Activated B cell treated with CpG ODN at 0.5 μM for 24 hours (primary cell): ENCODE data around the gene PAK1. TPM values are rescaled to one million over a fixed set of nuclear protein-coding genes. Genes with fewer than 3 reads are reported as not detected.

Experiments used
- ATAC-seq: fragments of 200-7000 bp; cut with Tn5 transposase; one replicate; pipeline ENCODE4 v1.10.0; 2021; ENCODE audit warnings: low read depth, mild to moderate bottlenecking, moderate library complexity
- CTCF ChIA-PET: fragments of 350-600 bp; sonication (Branson Sonifier 250); formaldehyde crosslinking; loops from one replicate; lab custom pipeline; 2021; ENCODE audit warnings: antibody characterized with exemption; lab: Charles Lee
- POLR2A ChIA-PET: fragments of 350-600 bp; sonication (Branson Sonifier 250); formaldehyde crosslinking; loops from one replicate; lab custom pipeline; 2021; ENCODE audit warnings: antibody characterized with exemption; lab: Charles Lee
- DNase-seq: peaks from one replicate; pipeline ENCODE4 v3.0.0; 2022
- H3K27ac Mint-ChIP-seq: one replicate; pipeline ENCODE4 v1.8.0; 2020; ENCODE audit warnings: mixed read lengths
- H3K27me3 Mint-ChIP-seq: one replicate; pipeline ENCODE4 v1.8.0; 2021; ENCODE audit warnings: mixed read lengths
- H3K36me3 Mint-ChIP-seq: one replicate; pipeline ENCODE4 v1.8.0; 2021; ENCODE audit warnings: low read depth, mixed read lengths
- H3K4me1 Mint-ChIP-seq: one replicate; pipeline ENCODE4 v1.8.0; 2021; ENCODE audit warnings: mixed read lengths
- H3K4me3 Mint-ChIP-seq: one replicate; pipeline ENCODE4 v1.8.0; 2020; ENCODE audit warnings: mild to moderate bottlenecking, mixed read lengths
- H3K9me3 Mint-ChIP-seq: one replicate; pipeline ENCODE4 v1.8.0; 2020; ENCODE audit warnings: mixed read lengths
- CTCF ChIP-seq: fragments of 200-600 bp; IDR thresholded peaks from one replicate; pipeline ENCODE4 v1.8.0; 2022; ENCODE audit warnings: antibody characterized with exemption, mild to moderate bottlenecking
- intact Hi-C: fragments of 100-400 bp; cut with micrococcal nuclease; formaldehyde crosslinking; loops from one replicate; pipeline ENCODE4 v1.15.1; 2024
- total RNA-seq: library from RNA; stranded (reverse); gene quantifications from 2 replicates; pipeline ENCODE4 v1.2.3, GENCODE V29; 2022

PAK1 gene
- total RNA-seq, 1 donor from 2014 or later = 21.1 TPM

DNA sequence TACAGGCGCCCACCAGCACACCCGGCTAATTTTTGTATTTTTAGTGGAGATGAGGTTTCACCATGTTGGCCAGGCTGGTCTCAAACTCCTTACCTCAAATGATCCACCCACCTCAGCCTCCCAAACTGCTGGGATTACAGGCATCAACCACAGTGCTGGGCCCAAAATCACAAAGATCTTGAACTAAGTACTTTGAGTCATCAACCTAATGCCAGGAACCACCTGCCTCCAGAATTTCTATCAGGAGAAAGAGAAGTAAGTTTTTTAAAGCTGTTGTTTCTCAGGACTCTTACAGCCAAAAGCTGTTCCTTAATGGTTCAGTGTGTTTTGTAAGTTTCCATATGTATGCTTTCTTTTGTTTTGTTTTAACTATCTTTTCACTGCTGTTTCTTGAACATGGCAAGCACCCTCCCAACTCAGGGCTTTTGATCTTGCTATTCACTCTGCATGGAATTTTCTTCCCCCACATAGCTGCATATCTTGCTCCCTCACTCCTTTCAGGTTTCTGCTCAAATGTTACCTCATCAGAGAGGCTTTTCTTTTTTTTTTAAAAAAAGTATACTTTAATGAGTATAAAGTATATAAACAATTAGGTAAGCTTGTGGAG lies 6.0 kb upstream of the PAK1 start:
- peaks cover 2% of the 10 kb centered on the region for H3K4me1 Mint-ChIP-seq
- no peak for TF ChIP-seq CTCF
- H3K9me3 Mint-ChIP-seq = no peaks in the 10 kb centered on the region
- ATAC-seq (no peak), DNase-seq (no peak)
- H3K36me3 Mint-ChIP-seq = no peaks in the 10 kb centered on the region
- ChIA-PET CTCF (no interaction called here), POLR2A (no interaction called here)
- H3K27ac Mint-ChIP-seq = no peak overlapping the region
- intact Hi-C loops = loop anchor here (10.0 kb wide), 2 partner anchors 415 to 515 kb away; partner anchors contain the start of genes CAPN5 and INTS4
- H3K4me3 Mint-ChIP-seq = no peak overlapping the region
- peaks cover 6% of the 10 kb centered on the region for H3K27me3 Mint-ChIP-seq

- intact Hi-C loops = loop anchor here (10.0 kb wide), 2 partner anchors 410 to 520 kb away; partner anchors contain the start of genes CAPN5 and INTS4
- Mint-ChIP-seq H3K4me1 (peaks cover 18% of the 10 kb centered on the region), H3K36me3 (peaks cover 3% of the 10 kb centered on the region), H3K9me3 (no peaks in the 10 kb centered on the region), H3K4me3 (peak overlapping the region; percentile 25), H3K27me3 (peaks cover 6% of the 10 kb centered on the region), H3K27ac (peak overlapping the region; percentile 1)
- ChIA-PET POLR2A (interaction anchor here (0.9 to 1.2 kb wide), 2 partner anchors 64 to 428 kb away, joined by 4 read pairs; no protein-coding TSS in a partner anchor), CTCF (no interaction called here)
- no peak for DNase-seq
- ATAC-seq = no peak
- no peak for TF ChIP-seq CTCF
Observed at GRCh38 chr11:77475206-77475605, 1.3 kb upstream of the PAK1 start.

DNA sequence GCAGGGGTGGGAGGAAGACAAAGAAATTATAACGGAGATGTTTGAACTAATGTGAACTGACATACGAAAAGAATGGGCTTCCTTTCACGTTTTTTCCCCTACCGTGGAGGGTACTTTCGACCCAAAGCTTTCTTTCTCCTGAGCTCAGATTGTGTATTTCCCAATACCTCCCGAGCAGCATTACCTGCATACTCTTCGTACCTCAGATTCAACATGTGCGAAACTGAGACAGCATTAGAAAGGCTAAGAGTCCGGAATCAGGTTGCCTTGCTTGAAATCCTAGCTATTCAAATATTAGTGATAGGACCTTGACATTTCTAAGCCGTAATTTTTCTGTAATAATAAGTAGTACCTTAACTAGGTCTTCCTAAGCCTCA lies 778 bp upstream of the PAK1 start:
- no peak for TF ChIP-seq CTCF
- intact Hi-C loops = loop anchor here (1.0 to 10.0 kb wide), 4 partner anchors 63 to 520 kb away; partner anchors contain the start of genes CAPN5, CLNS1A and INTS4
- DNase-seq (no peak), ATAC-seq (no peak)
- peaks cover 6% of the 10 kb centered on the region for H3K27me3 Mint-ChIP-seq
- peak overlapping the region; percentile 89 for H3K27ac Mint-ChIP-seq
- H3K4me3 Mint-ChIP-seq = peak overlapping the region; percentile 88
- peaks cover 3% of the 10 kb centered on the region for H3K36me3 Mint-ChIP-seq
- CTCF ChIA-PET = no interaction called here
- POLR2A ChIA-PET = interaction anchor here (0.9 to 1.2 kb wide), 2 partner anchors 63 to 427 kb away, joined by 4 read pairs; no protein-coding TSS in a partner anchor
- no peaks in the 10 kb centered on the region for H3K9me3 Mint-ChIP-seq
- H3K4me1 Mint-ChIP-seq = peaks cover 18% of the 10 kb centered on the region

- Mint-ChIP-seq H3K36me3 (peaks cover 3% of the 10 kb centered on the region), H3K27ac (peak overlapping the region; percentile 80), H3K27me3 (peaks cover 10% of the 10 kb centered on the region), H3K9me3 (no peaks in the 10 kb centered on the region), H3K4me1 (peaks cover 18% of the 10 kb centered on the region), H3K4me3 (peak overlapping the region; percentile 87)
- no peak for TF ChIP-seq CTCF
- DNase-seq (peak; percentile 62), ATAC-seq (peak; percentile 65)
- ChIA-PET CTCF (no interaction called here), POLR2A (interaction anchor here (0.6 to 0.8 kb wide), 3 partner anchors 19 to 166 kb away, joined by 3 to 6 read pairs (median 4); no protein-coding TSS in a partner anchor)
- intact Hi-C loops = loop anchor here (5.0 to 10.0 kb wide), 3 partner anchors 164 to 522 kb away; partner anchors contain the start of genes CAPN5, CLNS1A and INTS4
Observed at GRCh38 chr11:77472991-77473800, 698 bp downstream of the PAK1 start.
